Upper lobe of left lung (tissue), 4 donors: ENCODE measurements around the gene CHAF1A.

ENCODE experiments used
- CTCF ChIP-seq, 6 experiments: fragments of 450-650 bp in 4 of 6; fragments of 200-600 bp in 2 of 6; sonication (generic) in 2 of 6; IDR thresholded peaks; one replicate each; pipeline ENCODE4 v1.5.1; 2016 to 2019; ENCODE audit warnings: antibody characterized with exemption in 6 of 6
- POLR2A ChIP-seq, 4 donors: fragments of 450-650 bp; IDR thresholded peaks; one replicate each; pipeline ENCODE4 v1.5.1; 2016 to 2017; ENCODE audit warnings: antibody characterized with exemption in 4 of 4, mild to moderate bottlenecking in 2 of 4

- TF ChIP-seq CTCF (IDR thresholded peaks at IDR 0.05) (no peak), POLR2A (IDR thresholded peaks at IDR 0.05) (no peak)
These were observed 39.8 kb downstream of the CHAF1A start for GRCh38 chr19:4441994-4442818.
